HG02610 (cell line): ENCODE measurements around the gene EXO1.
A peak's percentile ranks its signal among the peaks of the same experiment; 100 is the strongest.
"Not testable (repeated sequence)": the region's sequence is repeated elsewhere in the genome, so short reads cannot be mapped to it uniquely, and the experiment has no call there.

ENCODE experiments used
- ATAC-seq: cut with Tn5 transposase; IDR thresholded peaks from one replicate; pipeline ENCODE4 v1.9.1; 2021; ENCODE audit warnings: mild to moderate bottlenecking, moderate library complexity; ENCODE audit not compliant: unreplicated experiment

EXO1 gene

GRCh38 chr1:241847796-241848685 is at the start of gene EXO1:
TSS of gene EXO1 (plus strand) at chr1:241848204. CDS start at chr1:241850426, 2,222 bp downstream.
- peak; percentile 97 for ATAC-seq

- ATAC-seq, result no peak
Measured at GRCh38 chr1:241799416-241799815, 48.6 kb upstream of the EXO1 start.

DNA sequence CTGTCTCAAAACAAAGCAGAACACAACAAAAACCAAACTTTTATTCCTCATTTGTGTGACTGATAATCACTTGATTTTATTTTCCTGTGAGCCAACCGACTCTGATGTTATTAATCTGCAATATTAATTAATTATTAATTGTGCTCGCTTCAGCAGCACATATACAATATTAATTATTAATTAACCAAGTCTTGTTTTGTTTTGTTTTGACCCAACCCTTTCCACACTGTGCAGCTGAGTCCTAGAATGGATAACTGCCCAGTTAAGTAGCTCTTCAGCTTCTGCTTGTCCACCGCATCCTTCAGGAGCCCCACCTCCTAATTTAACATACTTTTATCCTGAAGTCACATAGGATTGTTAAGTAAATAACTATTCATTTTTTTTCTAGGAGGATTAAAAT is 47.4 kb upstream of the EXO1 start:
- ATAC-seq, result no peak

GRCh38 chr1:241802863-241803262 is 45.1 kb upstream of the EXO1 start:
- ATAC-seq, result no peak

DNA sequence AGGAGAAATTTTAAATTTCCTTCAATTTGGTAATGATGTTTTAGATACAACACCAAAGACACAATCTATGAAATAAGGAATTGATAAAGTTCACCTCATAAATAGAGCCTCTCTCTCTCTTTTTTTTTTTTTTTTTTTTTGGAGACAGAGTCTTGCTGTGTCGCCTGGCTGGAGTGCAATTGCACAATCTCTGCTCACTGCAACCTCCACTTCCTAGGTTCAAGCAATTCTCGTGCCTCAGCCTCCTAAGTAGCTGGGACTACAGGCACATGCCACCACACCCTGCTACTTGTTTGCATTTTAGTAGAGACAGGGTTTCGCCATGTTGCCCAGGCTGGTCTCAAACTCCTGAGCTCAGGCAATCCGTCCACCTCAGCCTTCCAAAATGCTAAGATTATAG is 43.3 kb upstream of the EXO1 start:
- not testable (repeated sequence) for ATAC-seq

DNA sequence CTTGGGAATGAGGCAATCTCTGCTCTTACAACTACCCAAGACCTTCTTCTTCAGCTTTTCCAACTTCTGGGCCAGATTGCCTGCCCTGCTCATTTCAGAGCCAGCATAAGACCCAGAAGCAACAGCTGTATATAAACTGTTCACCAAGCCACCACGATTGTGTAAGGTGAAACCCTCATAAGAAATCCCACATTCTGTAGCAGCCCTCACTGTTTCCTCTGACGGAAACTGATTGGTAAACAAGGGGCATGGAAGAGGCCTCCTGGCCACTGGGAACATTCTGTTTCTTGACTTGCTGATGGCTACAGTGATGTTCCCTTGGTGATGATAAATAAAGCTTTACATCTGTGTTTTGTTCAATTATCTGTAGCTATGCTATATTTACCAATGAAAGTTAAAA is 39.7 kb upstream of the EXO1 start:
- no peak for ATAC-seq

DNA sequence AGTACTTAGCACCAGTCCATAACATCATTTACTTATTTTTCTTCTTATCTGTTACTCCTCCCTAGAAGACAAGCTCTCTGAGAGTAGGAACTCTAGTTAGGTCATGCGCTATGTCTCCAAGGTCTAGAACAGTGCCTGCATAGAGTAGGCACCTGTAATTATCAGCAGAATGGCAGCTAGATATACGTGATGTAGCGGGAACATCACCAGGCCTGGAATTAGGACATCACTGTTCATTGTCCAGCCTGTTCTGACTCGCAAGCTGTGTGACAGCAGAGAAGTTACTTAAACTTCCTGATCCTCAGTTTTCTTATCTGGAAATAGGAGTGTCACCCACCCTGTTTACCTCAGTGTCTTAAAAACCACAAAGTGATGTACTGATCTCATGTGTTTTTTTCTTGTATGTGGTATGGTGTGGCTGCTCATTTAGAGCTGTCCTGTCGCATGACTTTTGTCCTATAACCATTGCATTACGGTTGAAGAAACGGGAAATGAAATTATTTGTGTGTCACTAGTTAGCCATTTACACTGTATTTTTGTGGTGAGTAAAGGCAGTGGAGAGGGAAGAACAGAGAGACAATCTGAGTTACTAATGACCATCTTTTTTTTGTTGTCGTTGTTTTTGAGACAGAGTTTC is 37.1 kb upstream of the EXO1 start:
- ATAC-seq, result no peak

DNA sequence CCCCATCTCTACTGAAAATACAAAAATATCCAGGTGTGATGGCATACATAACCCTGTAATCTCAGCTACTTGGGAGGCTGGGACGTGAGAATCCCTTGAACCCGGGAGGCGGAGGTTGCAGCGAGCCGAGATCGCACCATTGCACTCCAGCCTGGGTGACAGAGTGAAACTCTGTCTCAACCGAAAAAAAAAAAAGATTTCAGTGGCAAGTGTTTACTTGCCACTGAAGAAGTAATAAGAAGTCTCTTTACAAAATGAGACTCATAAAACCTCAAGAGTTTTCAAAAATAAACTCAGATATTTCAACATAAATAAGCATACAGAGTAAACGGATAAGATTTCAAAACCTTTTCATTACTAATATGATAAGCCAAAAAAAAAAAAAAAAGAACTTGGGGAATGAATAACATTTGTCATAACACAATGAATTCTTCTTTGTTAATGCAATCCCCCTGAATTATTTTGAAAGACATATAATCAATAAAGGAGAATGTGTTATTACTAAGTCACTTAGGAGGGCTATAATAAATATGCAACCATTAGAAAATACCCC is 34.2 kb upstream of the EXO1 start:
- no peak for ATAC-seq

DNA sequence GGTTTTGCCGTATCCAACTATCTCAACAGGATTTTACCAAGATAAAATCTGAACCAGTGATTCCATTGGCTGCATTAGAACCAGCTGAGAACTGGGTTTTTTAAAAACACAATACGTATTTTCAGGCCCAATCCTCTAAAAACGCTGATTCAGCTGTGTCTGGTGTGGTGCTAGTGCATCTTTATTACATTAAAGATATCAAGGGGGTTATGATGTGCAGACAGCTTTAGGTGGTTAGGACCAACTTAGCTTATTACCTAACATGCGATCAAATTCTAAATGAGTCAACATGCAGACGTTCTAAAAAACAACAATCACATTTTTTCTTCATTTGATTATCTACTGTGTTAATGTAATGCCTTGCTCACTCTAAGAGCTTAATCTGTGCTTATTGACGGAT is 32.0 kb upstream of the EXO1 start:
- no peak for ATAC-seq

- ATAC-seq, result no peak
Measured at GRCh38 chr1:241817331-241817792, 30.6 kb upstream of the EXO1 start.

DNA sequence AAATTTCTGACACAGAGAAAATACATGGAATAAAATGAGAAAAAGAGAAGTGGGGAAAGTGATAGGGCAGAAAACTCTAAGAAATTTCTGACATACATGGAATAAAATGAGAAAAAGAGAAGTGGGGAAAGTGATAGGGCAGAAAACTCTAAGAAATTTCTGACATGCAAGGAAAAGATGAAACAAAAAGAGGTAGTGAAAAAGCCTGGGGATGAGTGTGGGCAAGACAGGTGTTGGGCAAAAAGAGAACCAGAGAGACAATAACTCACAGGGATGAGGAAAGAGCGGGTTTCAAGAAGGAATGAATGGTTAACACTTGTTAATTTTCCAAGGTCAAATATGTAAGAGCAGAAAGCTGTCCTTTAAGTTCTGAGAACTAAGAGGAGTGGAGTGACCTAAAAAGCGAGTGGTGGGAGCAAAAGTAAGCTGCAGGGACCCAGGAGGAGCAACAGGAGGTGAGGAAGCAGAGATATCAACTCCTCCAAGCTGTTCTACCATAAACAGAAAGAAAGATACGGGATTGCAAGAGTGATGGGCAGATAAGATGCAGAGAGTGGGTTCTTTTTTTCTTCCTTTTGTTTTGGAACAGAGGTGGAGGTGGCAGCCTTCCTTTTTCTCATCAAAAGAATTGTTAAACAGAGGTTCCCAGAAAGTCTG is 29.9 kb upstream of the EXO1 start:
- ATAC-seq, result no peak

DNA sequence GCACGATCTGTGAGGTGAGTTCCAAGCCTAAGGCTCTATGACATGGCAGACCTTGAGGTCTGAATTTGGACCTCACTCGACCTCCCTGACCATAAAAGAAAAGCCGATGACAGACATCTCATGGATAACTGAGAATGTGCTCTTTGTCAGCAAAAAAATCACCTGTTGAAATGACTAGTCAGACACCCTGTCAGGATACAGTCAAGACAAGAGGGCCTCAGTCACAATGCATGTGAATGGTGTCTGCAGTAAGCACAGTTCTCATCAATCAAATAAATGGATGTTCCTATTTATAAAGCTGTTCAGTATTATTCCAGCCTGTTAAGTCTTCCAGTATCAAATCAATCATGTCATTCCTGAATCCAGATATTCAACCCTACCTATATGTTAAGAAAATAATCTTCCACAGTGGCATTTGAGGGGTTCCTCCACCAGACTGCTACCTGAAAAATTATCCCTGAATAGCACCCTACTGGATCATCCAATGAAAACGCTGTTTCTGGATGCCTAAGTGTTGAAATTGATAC is 28.6 kb upstream of the EXO1 start:
- ATAC-seq, result no peak

DNA sequence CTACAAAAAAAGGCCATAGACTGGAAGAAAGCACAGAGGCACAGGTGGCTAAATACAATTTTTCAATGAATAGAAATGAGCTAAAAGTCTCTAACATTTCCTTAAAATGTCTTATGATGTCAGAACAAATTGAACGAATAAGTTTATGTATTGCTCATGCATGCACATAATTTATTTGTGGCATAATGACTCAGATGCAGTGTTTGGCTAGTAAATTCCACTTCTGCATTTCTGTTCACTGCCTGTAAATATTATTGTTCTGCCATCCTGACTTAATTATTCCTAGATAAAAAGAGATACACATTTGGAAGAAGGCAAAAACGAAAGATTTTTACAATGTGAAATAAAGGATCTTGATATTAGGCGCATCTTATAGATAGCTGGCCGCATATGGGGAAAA is 26.6 kb upstream of the EXO1 start:
- no peak for ATAC-seq

GRCh38 chr1:241822846-241823245 is 25.2 kb upstream of the EXO1 start:
- ATAC-seq, result no peak

- ATAC-seq, result no peak
Measured at GRCh38 chr1:241823925-241824324, 24.1 kb upstream of the EXO1 start.

DNA sequence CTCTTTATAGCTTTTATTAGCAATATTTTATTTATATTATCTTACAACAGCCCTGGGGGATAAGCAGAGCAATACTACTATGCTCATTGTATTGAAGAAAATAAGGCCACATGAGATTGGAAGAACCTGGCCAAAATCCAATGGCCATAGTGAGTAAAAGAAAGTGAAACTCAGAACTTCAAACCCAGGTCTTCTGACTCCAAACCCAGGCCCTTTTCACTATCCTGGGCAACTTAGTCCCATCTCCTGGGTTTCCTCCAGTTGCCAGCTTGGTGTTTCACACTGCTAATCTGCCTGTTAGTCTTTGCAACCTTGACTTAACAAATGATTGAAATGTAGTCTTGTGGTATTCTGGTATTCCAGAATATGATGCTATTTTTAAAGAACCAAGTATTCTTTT is 22.4 kb upstream of the EXO1 start:
- ATAC-seq, result no peak

DNA sequence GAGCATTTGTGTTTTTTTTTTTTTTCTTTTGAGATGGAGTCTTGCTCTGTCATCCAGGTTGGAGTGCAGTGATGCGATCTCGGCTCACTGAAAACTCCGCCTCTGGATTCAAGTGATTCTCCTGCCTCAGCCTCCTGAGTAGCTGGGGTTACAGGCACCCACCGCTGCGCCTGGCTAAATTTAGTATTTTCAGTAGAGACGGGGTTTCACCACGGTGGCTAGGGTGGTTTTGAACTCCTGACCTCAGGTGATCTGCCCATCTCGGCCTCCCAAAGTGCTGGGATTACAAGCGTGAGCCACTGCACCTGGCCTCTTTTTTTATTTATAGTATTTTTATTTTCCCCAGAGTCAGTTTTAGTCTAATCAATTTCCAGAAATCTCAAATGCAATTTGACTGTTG is 21.4 kb upstream of the EXO1 start:
- not testable (repeated sequence) for ATAC-seq

GRCh38 chr1:241827264-241827663 is 20.7 kb upstream of the EXO1 start:
- no peak for ATAC-seq

DNA sequence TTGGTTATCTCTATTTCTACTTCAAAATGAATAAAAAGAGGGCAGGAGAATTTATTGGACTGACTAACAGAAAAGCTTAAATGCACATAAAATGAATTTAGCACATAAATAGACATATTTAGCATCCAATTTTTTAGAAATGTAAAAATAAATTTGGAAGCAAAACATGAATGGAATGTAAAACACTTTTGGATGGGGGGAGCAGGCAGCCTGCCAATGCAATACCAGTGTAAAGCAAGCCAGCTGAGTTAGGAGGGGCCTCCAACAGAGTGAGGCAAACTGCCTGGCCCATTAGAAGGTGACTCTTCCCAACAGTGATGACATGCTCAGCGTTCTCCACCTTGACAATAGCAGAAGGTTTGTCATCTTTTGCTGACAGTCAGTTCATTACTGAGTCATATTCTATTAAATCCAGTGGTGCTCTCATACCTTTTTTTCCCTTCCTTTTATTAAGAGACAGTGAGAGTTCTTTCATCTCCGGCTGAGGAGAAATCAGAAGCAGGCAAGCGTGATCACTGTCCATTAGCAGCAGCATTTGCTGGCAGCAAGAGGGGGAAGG is 19.5 kb upstream of the EXO1 start:
- ATAC-seq, result no peak

DNA sequence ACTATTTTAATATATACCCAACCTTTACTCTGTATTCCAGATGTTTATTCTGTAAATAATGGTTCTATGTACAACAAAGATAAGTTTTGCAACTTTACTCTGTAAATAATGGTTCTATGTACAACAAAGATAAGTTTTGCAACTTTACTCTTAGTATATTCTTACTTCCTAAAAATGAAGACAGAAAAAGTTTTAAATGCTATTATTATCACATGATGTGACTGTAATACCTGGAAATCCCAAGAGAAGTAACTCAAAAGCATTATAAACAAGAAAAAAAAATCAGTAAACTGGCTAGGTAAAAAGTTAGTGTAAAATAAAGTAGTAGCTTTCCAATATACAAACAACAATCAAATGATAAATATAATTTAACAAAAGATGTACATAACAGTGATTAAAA is 18.5 kb upstream of the EXO1 start:
- ATAC-seq, result no peak
